ENCODE measurements around the gene SMIM38.

DNA sequence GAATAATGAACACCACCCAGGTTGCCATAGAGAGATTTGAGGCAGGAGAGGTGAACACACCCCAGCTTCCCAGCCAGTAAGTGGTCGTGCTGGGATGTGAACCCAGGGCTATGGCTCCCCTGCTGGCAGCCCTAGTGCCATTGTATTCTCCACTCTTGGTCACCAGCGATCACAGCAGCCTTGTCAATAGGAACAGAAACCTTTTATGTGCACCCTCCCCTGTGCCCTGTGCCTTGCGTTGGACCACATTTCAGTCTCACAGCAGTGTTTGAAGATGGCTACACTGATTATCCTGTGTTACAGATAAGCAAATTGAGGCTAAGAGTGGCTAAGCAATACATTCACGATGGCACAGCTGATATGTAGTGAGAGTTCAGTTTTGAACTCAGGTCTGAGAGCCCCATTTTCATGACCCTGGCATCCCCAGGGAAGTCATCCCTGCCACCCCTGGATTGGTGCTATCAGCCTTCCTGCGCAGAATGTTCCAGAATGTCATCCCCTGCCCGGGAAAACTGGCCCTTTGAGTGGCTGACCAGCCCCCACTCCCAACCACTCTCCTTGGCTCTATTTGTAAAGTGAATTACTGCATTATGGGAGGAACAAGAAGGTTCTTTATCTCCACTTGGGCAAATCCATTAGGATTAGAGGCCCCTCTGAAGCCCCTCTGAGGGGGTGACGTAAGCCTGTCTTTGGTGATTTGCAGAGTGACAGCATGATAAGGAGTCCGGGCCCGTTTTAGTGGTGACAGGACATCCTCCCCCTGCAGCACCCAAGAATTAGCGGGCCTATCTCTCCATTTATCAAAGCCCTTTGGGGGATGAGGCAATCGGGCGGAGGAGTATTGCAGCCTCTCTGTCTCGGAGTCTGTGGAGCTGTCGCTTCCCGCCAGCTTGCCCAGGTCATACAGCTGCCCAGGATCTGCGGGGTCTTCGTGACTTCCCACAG is 30.9 kb downstream of the SMIM38 start:
- no peak for TF ChIP-seq BMI1 (IDR thresholded peaks at IDR 0.05; ENCODE audit: low read length)
- TF ChIP-seq, protein P1, sequence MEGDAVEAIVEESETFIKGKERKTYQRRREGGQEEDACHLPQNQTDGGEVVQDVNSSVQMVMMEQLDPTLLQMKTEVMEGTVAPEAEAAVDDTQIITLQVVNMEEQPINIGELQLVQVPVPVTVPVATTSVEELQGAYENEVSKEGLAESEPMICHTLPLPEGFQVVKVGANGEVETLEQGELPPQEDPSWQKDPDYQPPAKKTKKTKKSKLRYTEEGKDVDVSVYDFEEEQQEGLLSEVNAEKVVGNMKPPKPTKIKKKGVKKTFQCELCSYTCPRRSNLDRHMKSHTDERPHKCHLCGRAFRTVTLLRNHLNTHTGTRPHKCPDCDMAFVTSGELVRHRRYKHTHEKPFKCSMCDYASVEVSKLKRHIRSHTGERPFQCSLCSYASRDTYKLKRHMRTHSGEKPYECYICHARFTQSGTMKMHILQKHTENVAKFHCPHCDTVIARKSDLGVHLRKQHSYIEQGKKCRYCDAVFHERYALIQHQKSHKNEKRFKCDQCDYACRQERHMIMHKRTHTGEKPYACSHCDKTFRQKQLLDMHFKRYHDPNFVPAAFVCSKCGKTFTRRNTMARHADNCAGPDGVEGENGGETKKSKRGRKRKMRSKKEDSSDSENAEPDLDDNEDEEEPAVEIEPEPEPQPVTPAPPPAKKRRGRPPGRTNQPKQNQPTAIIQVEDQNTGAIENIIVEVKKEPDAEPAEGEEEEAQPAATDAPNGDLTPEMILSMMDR (IDR thresholded peaks at IDR 0.05 in 2 of 3, conservative IDR thresholded peaks at IDR 0.05 in 1 of 3; ENCODE audit: insufficient read depth in 2 of 3, low read depth in 1 of 3, low read length in 3 of 3) = no peak
- no peak for TF ChIP-seq POLR2A (conservative IDR thresholded peaks at IDR 0.05)
- no peak for TF ChIP-seq BHLHE40 (IDR thresholded peaks at IDR 0.05; ENCODE audit: low read length)
- TF ChIP-seq TFAM (CRISPR knock-in tag; conservative IDR thresholded peaks at IDR 0.05) = no peak
- TF ChIP-seq, protein P2, sequence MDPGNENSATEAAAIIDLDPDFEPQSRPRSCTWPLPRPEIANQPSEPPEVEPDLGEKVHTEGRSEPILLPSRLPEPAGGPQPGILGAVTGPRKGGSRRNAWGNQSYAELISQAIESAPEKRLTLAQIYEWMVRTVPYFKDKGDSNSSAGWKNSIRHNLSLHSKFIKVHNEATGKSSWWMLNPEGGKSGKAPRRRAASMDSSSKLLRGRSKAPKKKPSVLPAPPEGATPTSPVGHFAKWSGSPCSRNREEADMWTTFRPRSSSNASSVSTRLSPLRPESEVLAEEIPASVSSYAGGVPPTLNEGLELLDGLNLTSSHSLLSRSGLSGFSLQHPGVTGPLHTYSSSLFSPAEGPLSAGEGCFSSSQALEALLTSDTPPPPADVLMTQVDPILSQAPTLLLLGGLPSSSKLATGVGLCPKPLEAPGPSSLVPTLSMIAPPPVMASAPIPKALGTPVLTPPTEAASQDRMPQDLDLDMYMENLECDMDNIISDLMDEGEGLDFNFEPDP (CRISPR knock-in tag; IDR thresholded peaks at IDR 0.05) = no peak
- TF ChIP-seq CEBPG (CRISPR knock-in tag; IDR thresholded peaks at IDR 0.05) = peak; percentile 49
- peak; percentile 88 to 90 for TF ChIP-seq CEBPG (tag; conservative IDR thresholded peaks at IDR 0.05 in 1 of 2, IDR thresholded peaks at IDR 0.05 in 1 of 2)
- TF ChIP-seq, protein P3, sequence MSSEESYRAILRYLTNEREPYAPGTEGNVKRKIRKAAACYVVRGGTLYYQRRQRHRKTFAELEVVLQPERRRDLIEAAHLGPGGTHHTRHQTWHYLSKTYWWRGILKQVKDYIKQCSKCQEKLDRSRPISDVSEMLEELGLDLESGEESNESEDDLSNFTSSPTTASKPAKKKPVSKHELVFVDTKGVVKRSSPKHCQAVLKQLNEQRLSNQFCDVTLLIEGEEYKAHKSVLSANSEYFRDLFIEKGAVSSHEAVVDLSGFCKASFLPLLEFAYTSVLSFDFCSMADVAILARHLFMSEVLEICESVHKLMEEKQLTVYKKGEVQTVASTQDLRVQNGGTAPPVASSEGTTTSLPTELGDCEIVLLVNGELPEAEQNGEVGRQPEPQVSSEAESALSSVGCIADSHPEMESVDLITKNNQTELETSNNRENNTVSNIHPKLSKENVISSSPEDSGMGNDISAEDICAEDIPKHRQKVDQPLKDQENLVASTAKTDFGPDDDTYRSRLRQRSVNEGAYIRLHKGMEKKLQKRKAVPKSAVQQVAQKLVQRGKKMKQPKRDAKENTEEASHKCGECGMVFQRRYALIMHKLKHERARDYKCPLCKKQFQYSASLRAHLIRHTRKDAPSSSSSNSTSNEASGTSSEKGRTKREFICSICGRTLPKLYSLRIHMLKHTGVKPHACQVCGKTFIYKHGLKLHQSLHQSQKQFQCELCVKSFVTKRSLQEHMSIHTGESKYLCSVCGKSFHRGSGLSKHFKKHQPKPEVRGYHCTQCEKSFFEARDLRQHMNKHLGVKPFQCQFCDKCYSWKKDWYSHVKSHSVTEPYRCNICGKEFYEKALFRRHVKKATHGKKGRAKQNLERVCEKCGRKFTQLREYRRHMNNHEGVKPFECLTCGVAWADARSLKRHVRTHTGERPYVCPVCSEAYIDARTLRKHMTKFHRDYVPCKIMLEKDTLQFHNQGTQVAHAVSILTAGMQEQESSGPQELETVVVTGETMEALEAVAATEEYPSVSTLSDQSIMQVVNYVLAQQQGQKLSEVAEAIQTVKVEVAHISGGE (CRISPR knock-in tag; IDR thresholded peaks at IDR 0.05) = no peak
- no peak for TF ChIP-seq SIN3B (IDR thresholded peaks at IDR 0.05; ENCODE audit: low read depth)
- TF ChIP-seq NR3C1 (CRISPR knock-in tag; IDR thresholded peaks at IDR 0.05) = no peak
- no peak for TF ChIP-seq PTRF (tag; IDR thresholded peaks at IDR 0.05)
- no peak for TF ChIP-seq GTF2A2 (tag; IDR thresholded peaks at IDR 0.05)
